Smooth muscle cell (in vitro differentiated cells): Measurements from ENCODE around the gene TMPRSS13. TPM values are rescaled to one million over a fixed set of nuclear protein-coding genes. Genes with fewer than 3 reads are reported as not detected.

ENCODE experiments used
- DNase-seq: peaks from one replicate; lab custom pipeline; 2025; ENCODE audit not compliant: unreplicated experiment; lab: John Stamatoyannopoulos, UW
- H2AFZ ChIP-seq: fragments of 200-600 bp; sonication (generic); 2 replicates; pipeline ENCODE4 v1.6.0; 2016; ENCODE audit warnings: antibody characterized with exemption, low read depth, mild to moderate bottlenecking
- H3F3A ChIP-seq: fragments of 200-600 bp; sonication (generic); 2 replicates; pipeline ENCODE4 v1.6.0; 2017; ENCODE audit warnings: antibody characterized with exemption, low read depth
- H3K27ac ChIP-seq: fragments of 200-600 bp; sonication (generic); 2 replicates; pipeline ENCODE4 v1.5.1; 2016; ENCODE audit warnings: low read depth, mild to moderate bottlenecking
- H3K27me3 ChIP-seq: fragments of 200-600 bp; sonication (generic); 2 replicates; pipeline ENCODE4 v1.6.1; 2016; ENCODE audit warnings: low read depth, mild to moderate bottlenecking
- H3K36me3 ChIP-seq: fragments of 200-600 bp; sonication (generic); 2 replicates; pipeline ENCODE4 v1.5.1; 2016; ENCODE audit warnings: low read depth
- H3K4me1 ChIP-seq: fragments of 200-600 bp; sonication (generic); 2 replicates; pipeline ENCODE4 v1.5.1; 2016; ENCODE audit warnings: low read depth
- H3K4me2 ChIP-seq: fragments of 200-600 bp; sonication (generic); 2 replicates; pipeline ENCODE4 v1.6.0; 2016; ENCODE audit warnings: mild to moderate bottlenecking
- H3K4me3 ChIP-seq: fragments of 200-600 bp; sonication (generic); 2 replicates; pipeline ENCODE4 v1.5.1; 2016; ENCODE audit warnings: mild to moderate bottlenecking
- H3K79me2 ChIP-seq: fragments of 200-600 bp; sonication (generic); 2 replicates; pipeline ENCODE4 v1.6.0; 2016; ENCODE audit warnings: low read depth, mild to moderate bottlenecking
- H3K9ac ChIP-seq: fragments of 200-600 bp; sonication (generic); 2 replicates; pipeline ENCODE4 v1.6.0; 2016; ENCODE audit warnings: low read depth
- H3K9me3 ChIP-seq: fragments of 200-600 bp; sonication (generic); replicated peaks from 2 replicates; pipeline ENCODE4 v1.5.1; 2016; ENCODE audit warnings: low read depth
- H4K20me1 ChIP-seq: fragments of 200-600 bp; sonication (generic); 2 replicates; pipeline ENCODE4 v1.6.0; 2016; ENCODE audit warnings: low read depth
- WGBS: methylation state at CpG from one replicate; pipeline ENCODE4 v1.1.7; 2016; ENCODE audit warnings: low lambda C conversion rate; 5-methylcytosine and 5-hydroxymethylcytosine counted together
- polyA plus RNA-seq: library from polyadenylated mRNA; unstranded; fragments of >200 nt; fragmentation: Nextera tagmentation; extraction: Ambion mirVana; gene quantifications from 2 replicates; pipeline ENCODE4 v1.2.1, GENCODE V29; 2016
- total RNA-seq: library from RNA; depleted of rRNA; stranded (reverse); fragments of >200 nt; gene quantifications from 2 replicates; pipeline ENCODE4 v1.2.3, GENCODE V29; 2014
- TF ChIP-seq, protein P1 (sequence below): fragments of 200-600 bp; sonication (generic); IDR thresholded peaks from 2 replicates; pipeline ENCODE4 v1.5.1; 2017; ENCODE audit warnings: borderline replicate concordance, mild to moderate bottlenecking, antibody characterized with exemption; ENCODE audit not compliant: insufficient read depth, poor library complexity, severe bottlenecking

The TMPRSS13 gene
- total and polyA plus RNA-seq, 2 experiments from 2014 or later, result 0.73 to 1.3 TPM

DNA sequence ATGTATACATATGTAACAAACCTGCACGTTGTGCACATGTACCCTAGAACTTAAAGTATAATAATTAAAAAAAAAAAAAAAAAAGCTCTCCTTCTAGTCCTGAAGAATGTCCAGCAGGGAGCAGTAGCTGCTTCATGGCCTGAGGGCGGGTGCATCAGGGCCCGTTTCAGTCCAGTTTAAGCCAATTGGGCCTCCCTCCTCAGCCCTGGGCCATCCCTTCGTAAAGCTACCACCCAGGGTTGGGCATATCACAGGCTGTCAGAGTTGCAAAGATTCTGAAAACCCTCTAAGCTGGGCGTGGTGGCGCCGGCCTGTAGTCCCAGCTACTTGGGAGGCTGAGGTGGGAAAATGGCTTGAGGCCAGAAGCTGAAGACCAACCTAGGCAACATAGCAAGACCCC lies 5.4 kb downstream of the TMPRSS13 start:
- 78% methylated on average over 7 of the region's 7 CpGs for WGBS
- Histone ChIP-seq H2AFZ (no peak overlapping the region), H3K9me3 (no peaks in the 10 kb centered on the region), H3K4me2 (no peak overlapping the region), H3K27ac (no peak overlapping the region), H3K9ac (no peak overlapping the region), H4K20me1 (no peaks in the 10 kb centered on the region), H3K4me1 (no peaks in the 10 kb centered on the region), H3K36me3 (no peaks in the 10 kb centered on the region), H3K27me3 (no peaks in the 10 kb centered on the region), H3K4me3 (no peak overlapping the region), H3F3A (no peaks in the 10 kb centered on the region), H3K79me2 (no peaks in the 10 kb centered on the region)
- DNase-seq, result no peak
- TF ChIP-seq, protein P1, sequence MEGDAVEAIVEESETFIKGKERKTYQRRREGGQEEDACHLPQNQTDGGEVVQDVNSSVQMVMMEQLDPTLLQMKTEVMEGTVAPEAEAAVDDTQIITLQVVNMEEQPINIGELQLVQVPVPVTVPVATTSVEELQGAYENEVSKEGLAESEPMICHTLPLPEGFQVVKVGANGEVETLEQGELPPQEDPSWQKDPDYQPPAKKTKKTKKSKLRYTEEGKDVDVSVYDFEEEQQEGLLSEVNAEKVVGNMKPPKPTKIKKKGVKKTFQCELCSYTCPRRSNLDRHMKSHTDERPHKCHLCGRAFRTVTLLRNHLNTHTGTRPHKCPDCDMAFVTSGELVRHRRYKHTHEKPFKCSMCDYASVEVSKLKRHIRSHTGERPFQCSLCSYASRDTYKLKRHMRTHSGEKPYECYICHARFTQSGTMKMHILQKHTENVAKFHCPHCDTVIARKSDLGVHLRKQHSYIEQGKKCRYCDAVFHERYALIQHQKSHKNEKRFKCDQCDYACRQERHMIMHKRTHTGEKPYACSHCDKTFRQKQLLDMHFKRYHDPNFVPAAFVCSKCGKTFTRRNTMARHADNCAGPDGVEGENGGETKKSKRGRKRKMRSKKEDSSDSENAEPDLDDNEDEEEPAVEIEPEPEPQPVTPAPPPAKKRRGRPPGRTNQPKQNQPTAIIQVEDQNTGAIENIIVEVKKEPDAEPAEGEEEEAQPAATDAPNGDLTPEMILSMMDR, result no peak

DNA sequence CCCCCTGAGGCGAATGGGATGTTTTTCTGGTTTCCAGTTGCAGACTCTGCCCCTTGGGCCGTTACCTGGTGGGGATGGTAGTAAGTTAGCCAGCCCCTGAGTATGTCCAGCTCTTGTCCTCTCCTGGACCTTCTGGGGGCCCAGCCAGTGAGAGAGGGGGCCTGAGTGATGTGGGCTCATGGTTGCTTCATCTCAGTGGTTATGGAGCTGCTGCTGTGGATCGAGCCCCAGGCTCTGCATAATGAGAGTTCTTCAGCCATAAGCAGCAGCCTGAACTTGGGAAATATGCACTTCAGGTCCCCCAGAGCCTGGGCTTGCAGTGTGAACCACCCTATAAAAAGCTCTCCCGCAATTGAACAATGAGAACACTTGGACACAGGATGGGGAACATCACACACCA lies 5.9 kb downstream of the TMPRSS13 start:
- no peaks in the 10 kb centered on the region for H3K36me3 ChIP-seq
- no peaks in the 10 kb centered on the region for H3K27me3 ChIP-seq
- H2AFZ ChIP-seq, result no peak overlapping the region
- H3K4me2 ChIP-seq, result no peak overlapping the region
- no peaks in the 10 kb centered on the region for H3K9me3 ChIP-seq
- H3K27ac ChIP-seq, result no peak overlapping the region
- no peaks in the 10 kb centered on the region for H4K20me1 ChIP-seq
- 93% methylated on average over 4 of the region's 4 CpGs for WGBS
- H3K9ac ChIP-seq, result no peak overlapping the region
- H3F3A ChIP-seq, result no peaks in the 10 kb centered on the region
- DNase-seq, result no peak
- H3K4me3 ChIP-seq, result no peak overlapping the region
- no peaks in the 10 kb centered on the region for H3K79me2 ChIP-seq
- TF ChIP-seq, protein P1, result no peak
- no peaks in the 10 kb centered on the region for H3K4me1 ChIP-seq

- H3F3A ChIP-seq, result no peaks in the 10 kb centered on the region
- 92% methylated on average over 5 of the region's 5 CpGs for WGBS
- H4K20me1 ChIP-seq, result no peaks in the 10 kb centered on the region
- no peak overlapping the region for H3K9ac ChIP-seq
- H3K27ac ChIP-seq, result no peak overlapping the region
- H3K79me2 ChIP-seq, result no peaks in the 10 kb centered on the region
- TF ChIP-seq, protein P1, result no peak
- no peaks in the 10 kb centered on the region for H3K27me3 ChIP-seq
- no peak for DNase-seq
- no peaks in the 10 kb centered on the region for H3K36me3 ChIP-seq
- H3K4me1 ChIP-seq, result no peaks in the 10 kb centered on the region
- no peak overlapping the region for H2AFZ ChIP-seq
- no peak overlapping the region for H3K4me2 ChIP-seq
- no peak overlapping the region for H3K4me3 ChIP-seq
- H3K9me3 ChIP-seq, result no peaks in the 10 kb centered on the region
Observed at GRCh38 chr11:117921893-117922292, 7.3 kb downstream of the TMPRSS13 start.

DNA sequence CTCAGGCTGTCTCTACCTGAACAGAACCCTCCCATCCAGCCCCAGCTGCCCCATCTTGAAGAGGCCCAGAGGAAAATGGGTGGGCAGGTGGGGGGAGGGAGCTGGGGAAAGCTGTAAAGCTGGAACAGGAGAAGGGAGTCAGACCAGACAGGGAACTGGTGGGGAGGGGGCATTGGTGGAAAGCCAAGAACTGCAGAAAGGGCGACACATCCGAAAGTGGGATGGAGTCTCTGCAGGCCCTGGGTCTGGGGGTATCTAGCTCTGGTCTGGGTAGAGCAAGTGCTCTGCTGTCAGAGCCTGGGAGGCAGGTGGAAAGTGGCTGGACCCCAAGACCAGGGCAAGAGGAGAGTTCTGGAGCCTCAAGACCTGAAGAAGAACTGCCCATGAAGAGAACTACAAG lies 7.7 kb downstream of the TMPRSS13 start:
- Histone ChIP-seq H3K4me2 (no peak overlapping the region), H3K9ac (no peak overlapping the region), H3K4me1 (no peaks in the 10 kb centered on the region), H3K27ac (no peak overlapping the region), H3K9me3 (no peaks in the 10 kb centered on the region), H3F3A (no peaks in the 10 kb centered on the region), H4K20me1 (no peaks in the 10 kb centered on the region), H3K36me3 (no peaks in the 10 kb centered on the region), H3K27me3 (no peaks in the 10 kb centered on the region), H3K79me2 (no peaks in the 10 kb centered on the region), H2AFZ (no peak overlapping the region), H3K4me3 (no peak overlapping the region)
- TF ChIP-seq, protein P1, result no peak
- WGBS, result 96% methylated on average over 2 of the region's 2 CpGs
- no peak for DNase-seq
